Panc1 (cell line): ENCODE results near the gene PHF8.
A peak's percentile ranks its signal among the peaks of the same experiment; 100 is the strongest.

Source experiments
- POLR2AphosphoS5 ChIP-seq: IDR thresholded peaks from 2 replicates; pipeline ENCODE4 v1.6.1; 2012; ENCODE audit warnings: mild to moderate bottlenecking, low read depth, low read length, moderate library complexity
- SIN3A ChIP-seq: IDR thresholded peaks from 2 replicates; pipeline ENCODE4 v1.6.1; 2012; ENCODE audit warnings: low read depth, mild to moderate bottlenecking, low read length, moderate library complexity, borderline replicate concordance; ENCODE audit not compliant: insufficient read depth
- TCF7L2 ChIP-seq: IDR thresholded peaks from 2 replicates; pipeline ENCODE4 v1.6.1; 2011; ENCODE audit warnings: mild to moderate bottlenecking, low read depth, low read length, inconsistent platforms
- TF ChIP-seq, protein P1 (sequence below): fragments of 450-650 bp; IDR thresholded peaks from 2 replicates; pipeline ENCODE4 v1.5.1; 2017; ENCODE audit warnings: mild to moderate bottlenecking
- TF ChIP-seq, protein P2 (sequence below), 2 experiments: IDR thresholded peaks; 2 replicates each; pipeline ENCODE4 v1.6.1; 2011 to 2012; ENCODE audit warnings: low read depth in 2 of 2, control low read depth in 1 of 2, low read length in 1 of 2, mild to moderate bottlenecking in 1 of 2, moderate library complexity in 1 of 2; ENCODE audit not compliant: insufficient read depth in 1 of 2

DNA sequence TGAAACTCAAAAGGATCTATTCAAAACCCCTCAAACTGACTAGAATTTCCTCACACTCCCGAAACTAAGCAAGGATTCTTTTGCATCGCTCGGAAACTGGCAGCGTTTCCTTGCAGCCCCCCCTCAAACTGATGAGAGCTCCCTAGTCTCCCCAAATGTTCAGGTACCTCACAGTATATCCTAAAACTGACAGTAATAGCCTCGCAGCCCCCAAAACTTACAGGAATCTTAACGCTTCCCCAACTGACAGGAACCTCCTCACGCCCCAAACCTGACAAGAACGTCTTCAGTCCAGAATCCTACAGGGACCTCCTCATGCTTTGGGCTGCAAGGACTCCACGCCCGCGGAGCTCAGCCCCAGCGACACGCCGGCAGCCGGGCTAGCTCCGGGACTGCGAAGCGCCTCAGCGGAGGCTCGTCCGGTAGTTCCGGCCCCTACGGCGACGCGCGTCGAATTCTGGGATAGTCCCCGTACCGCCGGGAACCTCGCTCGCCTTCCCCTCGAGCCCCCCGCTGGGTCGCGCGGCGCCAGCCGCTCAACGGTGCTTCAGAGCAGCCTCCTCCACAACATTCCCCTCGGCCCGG, 640 bp downstream of the PHF8 start:
- TF ChIP-seq, protein P1, sequence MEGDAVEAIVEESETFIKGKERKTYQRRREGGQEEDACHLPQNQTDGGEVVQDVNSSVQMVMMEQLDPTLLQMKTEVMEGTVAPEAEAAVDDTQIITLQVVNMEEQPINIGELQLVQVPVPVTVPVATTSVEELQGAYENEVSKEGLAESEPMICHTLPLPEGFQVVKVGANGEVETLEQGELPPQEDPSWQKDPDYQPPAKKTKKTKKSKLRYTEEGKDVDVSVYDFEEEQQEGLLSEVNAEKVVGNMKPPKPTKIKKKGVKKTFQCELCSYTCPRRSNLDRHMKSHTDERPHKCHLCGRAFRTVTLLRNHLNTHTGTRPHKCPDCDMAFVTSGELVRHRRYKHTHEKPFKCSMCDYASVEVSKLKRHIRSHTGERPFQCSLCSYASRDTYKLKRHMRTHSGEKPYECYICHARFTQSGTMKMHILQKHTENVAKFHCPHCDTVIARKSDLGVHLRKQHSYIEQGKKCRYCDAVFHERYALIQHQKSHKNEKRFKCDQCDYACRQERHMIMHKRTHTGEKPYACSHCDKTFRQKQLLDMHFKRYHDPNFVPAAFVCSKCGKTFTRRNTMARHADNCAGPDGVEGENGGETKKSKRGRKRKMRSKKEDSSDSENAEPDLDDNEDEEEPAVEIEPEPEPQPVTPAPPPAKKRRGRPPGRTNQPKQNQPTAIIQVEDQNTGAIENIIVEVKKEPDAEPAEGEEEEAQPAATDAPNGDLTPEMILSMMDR = no peak
- TF ChIP-seq TCF7L2 = no peak
- no peak for TF ChIP-seq POLR2AphosphoS5
- 0 out of 2 replicates have a peak, but pooled peaks have one; percentile 16 for TF ChIP-seq SIN3A
- TF ChIP-seq, protein P2, sequence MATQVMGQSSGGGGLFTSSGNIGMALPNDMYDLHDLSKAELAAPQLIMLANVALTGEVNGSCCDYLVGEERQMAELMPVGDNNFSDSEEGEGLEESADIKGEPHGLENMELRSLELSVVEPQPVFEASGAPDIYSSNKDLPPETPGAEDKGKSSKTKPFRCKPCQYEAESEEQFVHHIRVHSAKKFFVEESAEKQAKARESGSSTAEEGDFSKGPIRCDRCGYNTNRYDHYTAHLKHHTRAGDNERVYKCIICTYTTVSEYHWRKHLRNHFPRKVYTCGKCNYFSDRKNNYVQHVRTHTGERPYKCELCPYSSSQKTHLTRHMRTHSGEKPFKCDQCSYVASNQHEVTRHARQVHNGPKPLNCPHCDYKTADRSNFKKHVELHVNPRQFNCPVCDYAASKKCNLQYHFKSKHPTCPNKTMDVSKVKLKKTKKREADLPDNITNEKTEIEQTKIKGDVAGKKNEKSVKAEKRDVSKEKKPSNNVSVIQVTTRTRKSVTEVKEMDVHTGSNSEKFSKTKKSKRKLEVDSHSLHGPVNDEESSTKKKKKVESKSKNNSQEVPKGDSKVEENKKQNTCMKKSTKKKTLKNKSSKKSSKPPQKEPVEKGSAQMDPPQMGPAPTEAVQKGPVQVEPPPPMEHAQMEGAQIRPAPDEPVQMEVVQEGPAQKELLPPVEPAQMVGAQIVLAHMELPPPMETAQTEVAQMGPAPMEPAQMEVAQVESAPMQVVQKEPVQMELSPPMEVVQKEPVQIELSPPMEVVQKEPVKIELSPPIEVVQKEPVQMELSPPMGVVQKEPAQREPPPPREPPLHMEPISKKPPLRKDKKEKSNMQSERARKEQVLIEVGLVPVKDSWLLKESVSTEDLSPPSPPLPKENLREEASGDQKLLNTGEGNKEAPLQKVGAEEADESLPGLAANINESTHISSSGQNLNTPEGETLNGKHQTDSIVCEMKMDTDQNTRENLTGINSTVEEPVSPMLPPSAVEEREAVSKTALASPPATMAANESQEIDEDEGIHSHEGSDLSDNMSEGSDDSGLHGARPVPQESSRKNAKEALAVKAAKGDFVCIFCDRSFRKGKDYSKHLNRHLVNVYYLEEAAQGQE (IDR thresholded peaks at IDR 0.05; ENCODE audit: insufficient read depth in 1 of 2, low read depth in 2 of 2, low read length in 1 of 2) = no peak
